Mammary epithelial cell (primary cell): Measurements from ENCODE around the gene RALY.

Experiments used
- CTCF ChIP-seq, 2 donors: IDR thresholded peaks in 1 of 2; conservative IDR thresholded peaks in 1 of 2; 2 replicates each; pipeline ENCODE4 v1.5.1; 2011 to 2012; ENCODE audit warnings: inconsistent platforms in 2 of 2, low read length in 2 of 2, mild to moderate bottlenecking in 2 of 2, control low read depth in 1 of 2, low read depth in 1 of 2; ENCODE audit not compliant: insufficient read depth in 1 of 2; ENCODE audit errors: extremely low read depth in 1 of 2
- EZH2 ChIP-seq: IDR thresholded peaks from 2 replicates; pipeline ENCODE4 v1.6.1; 2012; ENCODE audit warnings: low read length, inconsistent platforms, borderline replicate concordance

GRCh38 chr20:34070859-34071258 lies 77.1 kb downstream of the RALY start:
- no peak for TF ChIP-seq CTCF (conservative IDR thresholded peaks at IDR 0.05 in 1 of 2, IDR thresholded peaks at IDR 0.05 in 1 of 2; ENCODE audit: extremely low read depth in 1 of 2, insufficient read depth in 1 of 2, low read depth in 1 of 2, low read length in 2 of 2)
- no peak for TF ChIP-seq EZH2
